NCI-H524 treated with DMSO at 0.1 percent for 48 hours (cell line): Measurements from ENCODE around the gene ITGA2.

Experiments
- DNase-seq: peaks from one replicate; lab custom pipeline; 2025; lab: John Stamatoyannopoulos, UW

ITGA2 gene

DNA sequence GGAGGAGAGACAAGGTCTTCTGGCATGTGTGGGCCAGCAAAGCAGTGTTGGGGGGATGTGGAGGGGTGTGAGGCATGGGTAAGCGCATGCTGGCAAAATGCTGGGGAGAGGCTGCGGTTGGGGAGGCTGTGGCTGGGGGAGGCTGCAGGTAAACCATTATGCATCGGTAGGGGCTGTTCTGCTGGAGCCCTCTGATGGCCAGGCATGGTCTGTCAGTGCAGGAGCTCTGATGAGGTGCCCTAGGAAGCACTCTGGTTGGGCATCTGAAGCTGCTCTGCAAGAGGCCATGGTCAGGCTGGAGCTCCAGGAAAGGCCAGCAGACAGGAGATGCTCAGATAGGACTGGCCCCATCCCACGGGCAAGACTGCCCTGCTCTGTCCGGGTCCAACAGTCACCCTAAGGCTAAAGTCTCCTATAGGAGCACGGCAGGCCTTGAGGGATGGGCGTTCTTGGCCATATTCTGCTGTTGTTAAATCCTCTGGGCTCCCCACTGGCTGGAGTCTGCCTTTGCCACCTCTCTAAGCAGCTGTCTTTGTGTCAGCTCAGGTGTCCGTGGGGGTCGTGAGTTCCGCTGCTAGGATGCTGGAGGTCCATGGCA lies 28.7 kb downstream of the ITGA2 start:
- DNase-seq = no peak

DNA sequence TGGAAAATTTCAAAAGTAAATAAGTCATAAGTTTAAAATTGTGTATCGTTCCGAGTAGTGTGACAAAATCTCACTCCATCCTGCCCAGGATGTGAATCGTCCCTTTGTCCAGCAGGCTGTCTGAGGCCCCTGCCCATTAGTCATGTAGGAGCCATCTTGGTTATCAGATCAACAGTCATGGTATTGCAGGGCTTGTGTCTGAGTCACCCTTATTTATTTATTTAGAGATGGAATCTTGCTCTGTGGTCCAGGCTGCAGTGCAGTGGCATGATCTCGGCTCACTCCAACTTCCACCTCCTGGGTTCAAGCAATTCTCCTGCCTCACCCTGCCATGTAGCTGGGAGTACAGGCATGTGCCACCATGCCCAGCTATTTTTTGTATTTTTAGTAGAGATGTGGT lies 30.2 kb downstream of the ITGA2 start:
- DNase-seq = no peak

GRCh38 chr5:53022930-53023511 lies 33.9 kb downstream of the ITGA2 start:
- DNase-seq = no peak

DNA sequence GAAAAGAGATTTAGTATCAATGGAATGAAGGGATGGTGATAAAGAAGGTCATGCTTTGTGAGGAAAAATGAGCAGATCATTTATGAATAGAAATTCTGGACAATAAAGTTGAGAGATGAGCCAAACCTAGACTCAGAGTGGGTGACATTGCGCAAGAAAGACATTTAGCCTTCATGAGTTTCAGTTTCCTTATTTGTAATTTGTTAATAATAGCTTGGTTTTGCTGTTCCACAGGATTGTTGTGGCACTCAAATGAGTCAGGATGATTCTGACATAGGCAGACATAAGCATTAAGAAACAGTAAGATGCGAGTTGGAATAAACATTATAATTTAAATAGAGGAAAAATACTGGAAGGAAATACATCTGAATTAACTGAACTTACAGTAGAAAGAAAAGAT lies 34.8 kb downstream of the ITGA2 start:
- no peak for DNase-seq

GRCh38 chr5:53024535-53024934 lies 35.4 kb downstream of the ITGA2 start:
- DNase-seq = no peak

GRCh38 chr5:53025487-53025886 lies 36.3 kb downstream of the ITGA2 start:
- DNase-seq = no peak

DNA sequence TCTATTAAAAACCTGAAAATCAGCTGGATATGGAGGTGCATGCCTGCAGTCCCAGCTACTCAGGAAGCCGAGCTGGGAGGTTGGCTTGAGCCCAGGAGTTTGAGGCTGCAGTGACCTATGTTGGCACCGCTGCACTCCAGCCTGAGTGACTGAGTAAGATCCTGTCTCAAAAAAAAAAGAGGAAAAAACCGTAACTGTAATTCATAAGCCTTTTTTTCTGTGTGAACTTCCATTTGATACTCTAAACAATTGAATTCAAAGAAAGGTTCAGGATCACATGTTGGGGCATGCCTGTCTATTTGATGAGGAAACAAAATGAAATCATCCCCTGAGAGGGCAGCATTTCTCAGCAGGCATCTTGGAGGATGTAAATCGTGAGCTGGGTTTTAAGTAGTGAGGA lies 38.8 kb downstream of the ITGA2 start:
- DNase-seq = no peak

- DNase-seq = no peak
Measured at GRCh38 chr5:53029608-53030007, 40.5 kb downstream of the ITGA2 start.

DNA sequence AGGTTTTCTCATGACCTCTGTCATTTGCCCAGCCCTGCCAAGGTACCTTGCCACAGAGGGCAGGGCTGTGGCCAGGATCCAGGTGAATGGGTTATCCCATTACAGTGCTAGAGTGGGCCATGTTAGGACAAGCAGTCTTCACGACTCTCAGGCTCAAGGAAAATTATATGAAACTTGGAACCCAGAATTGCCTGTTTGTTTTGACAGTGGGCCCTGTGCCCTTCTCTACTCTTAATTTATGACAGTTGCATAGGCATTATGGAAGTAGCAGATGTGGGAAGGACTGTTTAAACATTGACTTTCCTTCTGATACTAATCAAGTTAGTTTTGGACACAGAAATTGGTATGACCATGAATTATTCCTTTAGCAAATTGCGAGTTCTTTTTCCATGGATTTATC lies 41.7 kb downstream of the ITGA2 start:
- DNase-seq = no peak

- DNase-seq = no peak
Measured at GRCh38 chr5:53031695-53032096, 42.5 kb downstream of the ITGA2 start.

- DNase-seq = peak; percentile 0
Measured at GRCh38 chr5:53032188-53032587, 43.0 kb downstream of the ITGA2 start.

DNA sequence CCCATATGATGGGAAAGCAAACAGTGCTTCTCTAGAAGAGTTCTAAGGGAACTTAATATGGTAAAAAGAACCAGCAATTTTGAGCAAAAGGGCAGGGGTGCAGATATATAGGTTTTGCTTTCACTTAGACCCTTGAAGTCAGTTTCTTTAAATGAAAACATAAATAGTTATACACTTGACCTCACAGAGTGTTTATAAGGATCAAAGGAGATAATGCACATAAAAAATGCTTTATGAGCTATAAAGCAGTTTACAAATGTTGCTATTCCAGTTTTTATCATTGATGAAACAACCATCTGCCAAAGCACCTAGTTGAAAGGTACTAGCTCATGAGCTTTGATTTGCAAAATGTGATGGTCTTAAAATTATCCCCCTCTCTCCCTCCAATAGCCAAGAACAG lies 45.7 kb downstream of the ITGA2 start:
- DNase-seq = no peak

DNA sequence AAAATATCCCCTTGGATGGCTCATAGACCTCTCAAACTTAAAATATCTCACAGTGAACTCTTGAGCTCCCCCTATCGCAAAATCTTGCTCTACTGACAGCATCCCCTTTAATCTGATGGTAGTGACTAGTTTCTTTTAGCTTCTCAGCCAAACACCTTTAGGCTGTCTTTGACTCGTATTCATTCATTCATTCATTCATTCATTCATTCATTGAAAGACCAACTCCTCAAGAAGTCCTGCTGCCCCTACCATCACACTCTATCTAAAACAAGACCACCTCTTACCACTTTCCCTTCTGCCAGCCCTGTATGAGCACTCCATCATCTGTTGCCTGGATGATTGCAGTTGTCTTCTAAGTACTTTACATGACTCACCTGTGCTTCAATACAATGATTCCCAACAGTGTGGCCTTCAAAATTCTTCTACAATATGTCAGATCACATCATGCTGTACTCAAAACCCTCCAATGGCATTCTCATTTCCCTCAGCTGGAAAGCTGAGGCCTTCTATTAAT lies 46.8 kb downstream of the ITGA2 start:
- DNase-seq = no peak

GRCh38 chr5:53037141-53037859 lies 48.1 kb downstream of the ITGA2 start:
- DNase-seq = no peak

GRCh38 chr5:53038196-53038847 lies 49.2 kb downstream of the ITGA2 start:
- DNase-seq = no peak

- no peak for DNase-seq
Measured at GRCh38 chr5:53039855-53040254, 50.7 kb downstream of the ITGA2 start.

DNA sequence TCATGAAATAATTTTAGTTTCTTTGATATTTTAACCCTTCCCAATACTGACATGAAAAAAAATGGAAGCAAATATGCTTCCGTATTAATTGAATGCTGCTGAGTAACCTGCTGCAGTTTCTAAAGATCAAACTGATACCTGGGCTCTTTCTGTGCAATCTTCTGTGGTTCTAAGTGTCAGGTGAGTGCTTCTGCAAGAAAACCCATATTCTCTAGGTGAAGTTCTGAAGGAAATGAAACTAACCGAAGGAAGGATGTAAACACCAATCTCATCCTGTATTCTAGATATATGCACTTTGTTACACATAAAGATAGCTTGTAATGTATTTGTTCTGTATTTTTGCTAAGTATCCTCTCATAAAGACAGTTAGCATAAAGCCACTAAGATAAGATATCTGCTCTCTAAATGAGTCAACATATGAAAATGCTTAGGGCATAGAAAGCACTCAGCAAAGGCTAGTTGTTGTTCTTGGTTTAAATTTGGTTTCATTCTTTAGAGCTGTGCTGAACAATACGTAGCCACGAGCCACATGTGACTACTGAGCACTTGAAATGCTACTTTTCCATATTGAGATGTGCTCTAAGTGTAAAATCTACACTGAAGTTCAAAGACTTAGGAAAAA lies 52.0 kb downstream of the ITGA2 start:
- DNase-seq = no peak

- DNase-seq = no peak
Measured at GRCh38 chr5:53041740-53042139, 52.6 kb downstream of the ITGA2 start.

- no peak for DNase-seq
Measured at GRCh38 chr5:53045263-53045662, 56.1 kb downstream of the ITGA2 start.

GRCh38 chr5:53048248-53048647 lies 59.1 kb downstream of the ITGA2 start:
- no peak for DNase-seq

DNA sequence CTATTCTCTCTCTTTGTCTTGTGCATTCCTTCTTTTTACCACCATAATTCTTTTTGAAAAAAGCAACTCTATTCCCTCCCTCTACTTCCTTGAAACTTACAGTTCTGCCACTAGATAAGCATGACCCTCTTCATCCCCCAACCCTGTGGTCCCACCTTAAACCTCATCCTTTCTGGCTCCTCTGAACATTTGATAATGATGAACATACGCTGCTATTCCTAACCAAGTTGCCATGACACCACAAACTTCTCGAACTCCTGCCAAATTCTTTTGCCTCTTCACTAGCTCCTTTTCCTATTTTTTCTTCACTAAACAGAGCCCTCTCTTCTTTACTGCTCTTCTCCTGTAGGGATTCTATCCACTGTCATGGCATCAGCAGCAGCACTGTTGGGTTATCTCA lies 63.3 kb downstream of the ITGA2 start:
- no peak for DNase-seq

DNA sequence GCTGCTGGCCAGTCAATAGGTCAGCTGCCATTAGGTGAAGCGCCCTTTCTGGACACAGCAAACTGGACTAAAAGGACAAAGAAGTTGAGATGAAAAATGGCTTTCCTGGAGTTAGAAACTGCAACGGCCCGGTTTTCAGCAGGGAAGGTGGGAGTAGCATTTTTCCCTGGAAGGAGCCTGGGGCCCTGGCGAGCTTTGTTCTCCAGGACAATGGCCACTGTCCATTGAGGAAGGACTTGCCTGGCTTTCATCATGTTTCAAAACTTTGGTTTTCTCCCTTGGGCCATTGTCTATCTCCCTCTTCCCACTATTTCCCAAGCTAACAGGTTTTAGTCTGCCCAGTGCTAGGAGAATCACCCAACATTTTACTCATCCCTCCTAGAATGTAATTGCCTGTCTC lies 64.2 kb downstream of the ITGA2 start:
- DNase-seq = no peak

- no peak for DNase-seq
Measured at GRCh38 chr5:53055365-53055764, 66.2 kb downstream of the ITGA2 start.
